ENCODE measurements around the gene TCEA2. TPM values are rescaled to one million over a fixed set of nuclear protein-coding genes. Genes with fewer than 3 reads are reported as not detected.

Gene TCEA2
- total and polyA plus RNA-seq, 2 donors (not counting 1 experiment from before 2014, with no cell fraction given) = 17.1 to 23.9 TPM

GRCh38 chr20:64044484-64045247, 18.3 kb upstream of the TCEA2 start:
- Histone ChIP-seq H3K4me3 (replicated peaks in 1 of 4; ENCODE audit: control extremely low read depth in 1 of 4, insufficient read depth in 1 of 4, low read depth in 3 of 4, low read length in 4 of 4) (no peak overlapping the region), H3K36me3 (ENCODE audit: control insufficient read depth, insufficient read depth, low read length) (no peaks in the 10 kb centered on the region), H3K4me1 (ENCODE audit: control insufficient read depth, extremely low read depth, insufficient read depth, low read length) (no peaks in the 10 kb centered on the region), H3K9me3 (ENCODE audit: control insufficient read depth, insufficient read depth, low read depth, low read length) (no peaks in the 10 kb centered on the region), H4K20me1 (ENCODE audit: control insufficient read depth, extremely low read depth, insufficient read depth, low read length) (no peaks in the 10 kb centered on the region), H3K4me2 (ENCODE audit: extremely low read depth, insufficient read depth, low read length) (no peak overlapping the region), H3K27me3 (ENCODE audit: control insufficient read depth, insufficient read depth, low read length) (peaks cover 32% of the 10 kb centered on the region), H3K9ac (ENCODE audit: insufficient read depth, low read length) (no peak overlapping the region), H3K79me2 (ENCODE audit: control insufficient read depth, insufficient read depth, low read length) (no peaks in the 10 kb centered on the region), H3K27ac (ENCODE audit: insufficient read depth, low read length) (no peak overlapping the region), H2AFZ (ENCODE audit: low read length) (no peak overlapping the region)
- TF ChIP-seq EZH2 (IDR thresholded peaks at IDR 0.05; ENCODE audit: low read length, missing control alignments) (no peak), CTCF (conservative IDR thresholded peaks at IDR 0.05 in 1 of 2, IDR thresholded peaks at IDR 0.05 in 1 of 2; ENCODE audit: low read depth in 1 of 2, low read length in 2 of 2) (no peak)
- peak; percentile 44 to 50 for DNase-seq (ENCODE audit: low read depth in 2 of 2)

GRCh38 chr20:64045346-64046011, 17.5 kb upstream of the TCEA2 start:
- no peak for TF ChIP-seq EZH2 (IDR thresholded peaks at IDR 0.05; ENCODE audit: low read length, missing control alignments)
- no peak for TF ChIP-seq CTCF (conservative IDR thresholded peaks at IDR 0.05 in 1 of 2, IDR thresholded peaks at IDR 0.05 in 1 of 2; ENCODE audit: low read depth in 1 of 2, low read length in 2 of 2)
- no peaks in the 10 kb centered on the region for H3K79me2 ChIP-seq (ENCODE audit: control insufficient read depth, insufficient read depth, low read length)
- H3K9ac ChIP-seq (ENCODE audit: insufficient read depth, low read length) = no peak overlapping the region
- no peak overlapping the region for H3K4me2 ChIP-seq (ENCODE audit: extremely low read depth, insufficient read depth, low read length)
- H3K27ac ChIP-seq (ENCODE audit: insufficient read depth, low read length) = no peak overlapping the region
- no peak overlapping the region for H3K4me3 ChIP-seq (replicated peaks in 1 of 4; ENCODE audit: control extremely low read depth in 1 of 4, insufficient read depth in 1 of 4, low read depth in 3 of 4, low read length in 4 of 4)
- peaks cover 31% of the 10 kb centered on the region for H3K27me3 ChIP-seq (ENCODE audit: control insufficient read depth, insufficient read depth, low read length)
- no peaks in the 10 kb centered on the region for H3K9me3 ChIP-seq (ENCODE audit: control insufficient read depth, insufficient read depth, low read depth, low read length)
- no peaks in the 10 kb centered on the region for H3K36me3 ChIP-seq (ENCODE audit: control insufficient read depth, insufficient read depth, low read length)
- no peaks in the 10 kb centered on the region for H4K20me1 ChIP-seq (ENCODE audit: control insufficient read depth, extremely low read depth, insufficient read depth, low read length)
- no peaks in the 10 kb centered on the region for H3K4me1 ChIP-seq (ENCODE audit: control insufficient read depth, extremely low read depth, insufficient read depth, low read length)
- no peak overlapping the region for H2AFZ ChIP-seq (ENCODE audit: low read length)
- DNase-seq (ENCODE audit: low read depth in 2 of 2) = no peak

- Histone ChIP-seq H3K27me3 (ENCODE audit: control insufficient read depth, insufficient read depth, low read length) (peaks cover 15% of the 10 kb centered on the region), H3K9me3 (ENCODE audit: control insufficient read depth, insufficient read depth, low read depth, low read length) (no peaks in the 10 kb centered on the region), H3K36me3 (ENCODE audit: control insufficient read depth, insufficient read depth, low read length) (no peaks in the 10 kb centered on the region), H3K9ac (ENCODE audit: insufficient read depth, low read length) (no peak overlapping the region), H3K4me1 (ENCODE audit: control insufficient read depth, extremely low read depth, insufficient read depth, low read length) (no peaks in the 10 kb centered on the region), H2AFZ (ENCODE audit: low read length) (no peak overlapping the region), H3K4me2 (ENCODE audit: extremely low read depth, insufficient read depth, low read length) (no peak overlapping the region), H4K20me1 (ENCODE audit: control insufficient read depth, extremely low read depth, insufficient read depth, low read length) (no peaks in the 10 kb centered on the region), H3K79me2 (ENCODE audit: control insufficient read depth, insufficient read depth, low read length) (no peaks in the 10 kb centered on the region), H3K4me3 (replicated peaks in 1 of 4; ENCODE audit: control extremely low read depth in 1 of 4, insufficient read depth in 1 of 4, low read depth in 3 of 4, low read length in 4 of 4) (no peak overlapping the region), H3K27ac (ENCODE audit: insufficient read depth, low read length) (no peak overlapping the region)
- no peak for DNase-seq (ENCODE audit: low read depth in 2 of 2)
- no peak for TF ChIP-seq CTCF (conservative IDR thresholded peaks at IDR 0.05 in 1 of 2, IDR thresholded peaks at IDR 0.05 in 1 of 2; ENCODE audit: low read depth in 1 of 2, low read length in 2 of 2)
- no peak for TF ChIP-seq EZH2 (IDR thresholded peaks at IDR 0.05; ENCODE audit: low read length, missing control alignments)
Observed at GRCh38 chr20:64047046-64047389, 16.0 kb upstream of the TCEA2 start.

Measured in fibroblast of lung (primary cell).